ENCODE measurements around the gene REXO4. TPM values are rescaled to one million over a fixed set of nuclear protein-coding genes. Genes with fewer than 3 reads are reported as not detected.

The REXO4 gene
- total and polyA plus RNA-seq, 2 of the 4 experiments (the other 2 are of a cell fraction): 16.1 to 21.8 TPM

- intact Hi-C loops (cut with micrococcal nuclease): loop anchor here (5.0 kb wide), 1 partner anchor 37 kb away; the partner anchor contains the start of gene ADAMTS13
- peak within 1 kb of the TSS; percentile 80 for H3K9ac ChIP-seq (ENCODE audit: low read depth, low read length)
- peak within 1 kb of the TSS; percentile 87; the same call in 1 of the 2 replicates for H3K23ac ChIP-seq (ENCODE audit: low read depth, low read length)
- peak within 1 kb of the TSS; percentile 81 for H3K4me2 ChIP-seq (ENCODE audit: low read depth, low read length)
- peak within 1 kb of the TSS; percentile 92 for H3K4ac ChIP-seq (ENCODE audit: low read depth, low read length)
- no peaks in the 10 kb centered on the region for H3K27me3 ChIP-seq (ENCODE audit: control insufficient read depth, insufficient read depth, low read length)
- no peaks in the 10 kb centered on the region for H3K9me3 ChIP-seq (ENCODE audit: control insufficient read depth, insufficient read depth, low read length)
- H4K8ac ChIP-seq (ENCODE audit: low read depth in 2 of 2, low read length in 2 of 2): peak within 1 kb of the TSS; percentile 57 to 94
- peak within 1 kb of the TSS; percentile 95 for H2AK9ac ChIP-seq (replicated peaks; ENCODE audit: low read depth, low read length, poor library complexity)
- peaks cover 0 to 6% of the 10 kb centered on the region in 2 experiments; a peak in 3 of 4 replicates for H3K79me1 ChIP-seq (ENCODE audit: low read depth in 1 of 2, low read length in 2 of 2)
- ChIA-PET CTCF (no interaction called here), POLR2A (ENCODE audit: unreplicated experiment) (interaction anchor here (0.8 kb wide), 1 partner anchor 15 kb away, joined by 3 read pairs; no protein-coding TSS in a partner anchor)
- H3K4me3 ChIP-seq (ENCODE audit: insufficient read depth, low read depth, low read length): peak within 1 kb of the TSS; percentile 73
- TF ChIP-seq POLR2A (IDR thresholded peaks at IDR 0.05; ENCODE audit: low read depth, low read length) (peak; percentile 77), USF2 (IDR thresholded peaks at IDR 0.05; ENCODE audit: low read depth, low read length) (no peak), CHD1 (IDR thresholded peaks at IDR 0.05; ENCODE audit: low read depth, low read length) (no peak), RCOR1 (IDR thresholded peaks at IDR 0.05; ENCODE audit: insufficient replicate concordance, low read length) (no peak), MXI1 (IDR thresholded peaks at IDR 0.05; ENCODE audit: borderline replicate concordance, low read depth, low read length) (no peak), MAZ (IDR thresholded peaks at IDR 0.05; ENCODE audit: borderline replicate concordance, low read depth, low read length) (peak; percentile 57), SMC3 (IDR thresholded peaks at IDR 0.05; ENCODE audit: low read depth, low read length) (no peak), NFE2L2 (IDR thresholded peaks at IDR 0.05; ENCODE audit: low read depth, low read length) (no peak), CTCF (conservative IDR thresholded peaks at IDR 0.05; ENCODE audit: low read depth, low read length) (no peak), BHLHE40 (IDR thresholded peaks at IDR 0.05; ENCODE audit: low read depth, low read length) (no peak)
- DNase-seq (peak; percentile 81), ATAC-seq (ENCODE audit: low read depth) (peak; percentile 93)
- peaks cover 7% of the 10 kb centered on the region; the same call in 1 of the 2 replicates for H3K4me1 ChIP-seq (ENCODE audit: control insufficient read depth, insufficient read depth, low read length)
- peak within 1 kb of the TSS; percentile 70 for H4K91ac ChIP-seq (ENCODE audit: insufficient read depth, low read depth, low read length)
- no peak within 1 kb of the TSS for H3K56ac ChIP-seq (ENCODE audit: extremely low read depth, insufficient read depth, low read length)
- H2BK15ac ChIP-seq (ENCODE audit: low read depth, low read length): peak within 1 kb of the TSS; percentile 9; the same call in 2 of the 3 replicates
- H3K9me1 ChIP-seq (ENCODE audit: insufficient read depth, low read length): 0 out of 2 replicates have a peak, but pooled peaks cover 4% of the 10 kb centered on the region
- H3K36me3 ChIP-seq (ENCODE audit: control insufficient read depth, insufficient read depth, low read length): no peaks in the 10 kb centered on the region
- peak within 1 kb of the TSS; percentile 34 for H4K5ac ChIP-seq (ENCODE audit: low read depth, low read length)
- H2BK5ac ChIP-seq (ENCODE audit: low read depth, low read length, poor library complexity, severe bottlenecking): peak within 1 kb of the TSS; percentile 74
- peak within 1 kb of the TSS; percentile 91 for H2AK5ac ChIP-seq (ENCODE audit: low read depth, low read length)
- H2AFZ ChIP-seq (replicated peaks; ENCODE audit: low read length, poor library complexity): peak within 1 kb of the TSS; percentile 100
- H3K27ac ChIP-seq (ENCODE audit: insufficient read depth, low read length): peak within 1 kb of the TSS; percentile 73
- dilution Hi-C loops (cut with HindIII; ENCODE audit: low sequenced_read_pairs, unreplicated experiment): no loop called here
- H4K20me1 ChIP-seq (ENCODE audit: insufficient read depth, low read length): no peaks in the 10 kb centered on the region
- H3K18ac ChIP-seq (ENCODE audit: low read depth, low read length): peak within 1 kb of the TSS; percentile 33; the same call in 1 of the 2 replicates
- H3K14ac ChIP-seq (replicated peaks; ENCODE audit: low read depth, low read length): peak within 1 kb of the TSS; percentile 92
- WGBS, 2 experiments (ENCODE audit: extremely low coverage in 2 of 2, insufficient read length in 1 of 2): 0% methylated on average over 18 of the region's 86 CpGs; no CpG with 5 or more reads in 1 of the 2 experiments
- in situ Hi-C loops (cut with MboI; ENCODE audit: low sequenced_read_pairs): no loop called here
- peak within 1 kb of the TSS; percentile 77 for H2BK120ac ChIP-seq (ENCODE audit: low read depth, low read length)
- no peak within 1 kb of the TSS for H2BK20ac ChIP-seq (ENCODE audit: low read depth, low read length)
- BruUV-seq (replicated peaks): no TSS peak
Measured at GRCh38 chr9:133459476-133460404, 41.9 kb upstream of the REXO4 start, which contains the start of gene CACFD1. TSS of gene CACFD1 (plus strand) at chr9:133459978. CDS start at chr9:133460067, 89 bp downstream.
